ENCODE measurements around the gene ATP6V0A1. TPM values are rescaled to one million over a fixed set of nuclear protein-coding genes. Genes with fewer than 3 reads are reported as not detected.

Gene ATP6V0A1
- total RNA-seq, 1 experiment from 2014 or later, result 55.2 TPM

- TF ChIP-seq IRF1 (CRISPR knock-in tag; IDR thresholded peaks at IDR 0.05), result peak; percentile 67; the same call in 1 of the 2 replicates
- TF ChIP-seq MYBL2 (CRISPR knock-in tag; IDR thresholded peaks at IDR 0.05), result peak; percentile 86; the same call in 1 of the 2 replicates
- TF ChIP-seq TCF7 (CRISPR knock-in tag; IDR thresholded peaks at IDR 0.05; ENCODE audit: low read depth), result no peak; the same call in 1 of the 2 replicates
- no peak for TF ChIP-seq NR2C2 (CRISPR knock-in tag; IDR thresholded peaks at IDR 0.05)
- no peak for TF ChIP-seq MXD4 (CRISPR knock-in tag; IDR thresholded peaks at IDR 0.05; ENCODE audit: borderline replicate concordance)
- no peak for TF ChIP-seq HMGA2 (CRISPR knock-in tag; IDR thresholded peaks at IDR 0.05)
- TF ChIP-seq OVOL2 (CRISPR knock-in tag; IDR thresholded peaks at IDR 0.05; ENCODE audit: borderline replicate concordance), result no peak
- TF ChIP-seq SP1 (CRISPR knock-in tag; conservative IDR thresholded peaks at IDR 0.05), result peak; percentile 88
- TF ChIP-seq ZNF121 (CRISPR knock-in tag; IDR thresholded peaks at IDR 0.05), result no peak
- TF ChIP-seq ARID4B (CRISPR knock-in tag; IDR thresholded peaks at IDR 0.05; ENCODE audit: borderline replicate concordance), result 0 out of 2 replicates have a peak, but pooled peaks have one; percentile 53
- TF ChIP-seq TEAD1 (CRISPR knock-in tag; IDR thresholded peaks at IDR 0.05), result peak; percentile 87
- peak; percentile 69; the same call in 1 of the 2 replicates for TF ChIP-seq AFF4 (CRISPR knock-in tag; IDR thresholded peaks at IDR 0.05; ENCODE audit: borderline replicate concordance)
- peak; percentile 93 for TF ChIP-seq ETV6 (CRISPR knock-in tag; IDR thresholded peaks at IDR 0.05)
- TF ChIP-seq ATF6 (CRISPR knock-in tag; IDR thresholded peaks at IDR 0.05), result no peak
- TF ChIP-seq ZNF396 (CRISPR knock-in tag; IDR thresholded peaks at IDR 0.05; ENCODE audit: borderline replicate concordance), result no peak
- TF ChIP-seq E2F4 (CRISPR knock-in tag; IDR thresholded peaks at IDR 0.05; ENCODE audit: borderline replicate concordance, low read depth), result no peak
- no peak for TF ChIP-seq PRRX2 (CRISPR knock-in tag; IDR thresholded peaks at IDR 0.05)
- no peak for TF ChIP-seq ZSCAN18 (CRISPR knock-in tag; IDR thresholded peaks at IDR 0.05)
- no peak for TF ChIP-seq ATF3 (CRISPR knock-in tag; conservative IDR thresholded peaks at IDR 0.05)
These were observed 95.8 kb downstream of the ATP6V0A1 start (continued) for GRCh38 chr17:42554250-42555121.
